A673 (cell line): Measurements from ENCODE around the gene TRDMT1.

ENCODE experiments used
- EZH2 ChIP-seq: fragments of 200-600 bp; sonication (generic); IDR thresholded peaks from 2 replicates; pipeline ENCODE4 v1.6.1; 2017; ENCODE audit warnings: borderline replicate concordance, low read depth, mild to moderate bottlenecking, mixed read lengths, antibody characterized with exemption, low read length; ENCODE audit not compliant: poor library complexity, severe bottlenecking
- TF ChIP-seq, protein P1 (sequence below): fragments of 300-800, 200-600 bp; sonication (generic); conservative IDR thresholded peaks from 2 replicates; pipeline ENCODE4 v1.5.1; 2017; ENCODE audit warnings: low read depth, mild to moderate bottlenecking, antibody characterized with exemption, low read length, moderate library complexity, mixed read lengths

DNA sequence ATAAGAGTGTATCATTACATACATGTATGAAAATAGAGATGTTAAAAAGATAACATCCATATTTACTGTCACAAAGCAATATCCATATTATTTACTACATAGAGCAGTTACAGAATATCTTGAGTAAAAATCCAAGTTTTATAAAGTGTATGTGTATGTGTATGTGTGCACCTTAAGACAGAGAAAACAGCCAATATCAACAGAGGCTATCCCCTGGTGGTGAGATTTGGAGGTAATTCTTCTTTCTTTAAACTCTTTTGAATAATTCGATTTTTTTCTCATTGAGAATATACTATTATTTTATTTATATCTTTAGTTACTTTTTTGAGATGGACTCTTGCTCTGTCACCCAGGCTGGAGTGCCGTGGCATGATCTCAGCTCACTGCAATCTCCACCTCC lies 18.4 kb downstream of the TRDMT1 start:
- TF ChIP-seq, protein P1, sequence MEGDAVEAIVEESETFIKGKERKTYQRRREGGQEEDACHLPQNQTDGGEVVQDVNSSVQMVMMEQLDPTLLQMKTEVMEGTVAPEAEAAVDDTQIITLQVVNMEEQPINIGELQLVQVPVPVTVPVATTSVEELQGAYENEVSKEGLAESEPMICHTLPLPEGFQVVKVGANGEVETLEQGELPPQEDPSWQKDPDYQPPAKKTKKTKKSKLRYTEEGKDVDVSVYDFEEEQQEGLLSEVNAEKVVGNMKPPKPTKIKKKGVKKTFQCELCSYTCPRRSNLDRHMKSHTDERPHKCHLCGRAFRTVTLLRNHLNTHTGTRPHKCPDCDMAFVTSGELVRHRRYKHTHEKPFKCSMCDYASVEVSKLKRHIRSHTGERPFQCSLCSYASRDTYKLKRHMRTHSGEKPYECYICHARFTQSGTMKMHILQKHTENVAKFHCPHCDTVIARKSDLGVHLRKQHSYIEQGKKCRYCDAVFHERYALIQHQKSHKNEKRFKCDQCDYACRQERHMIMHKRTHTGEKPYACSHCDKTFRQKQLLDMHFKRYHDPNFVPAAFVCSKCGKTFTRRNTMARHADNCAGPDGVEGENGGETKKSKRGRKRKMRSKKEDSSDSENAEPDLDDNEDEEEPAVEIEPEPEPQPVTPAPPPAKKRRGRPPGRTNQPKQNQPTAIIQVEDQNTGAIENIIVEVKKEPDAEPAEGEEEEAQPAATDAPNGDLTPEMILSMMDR = peak; percentile 41
- no peak for TF ChIP-seq EZH2
